NCI-H69 (cell line): ENCODE measurements around the gene PROC.
A peak's percentile ranks its signal among the peaks of the same experiment; 100 is the strongest.

Experiments
- DNase-seq: peaks from one replicate; lab custom pipeline; 2025; lab: John Stamatoyannopoulos, UW

Gene PROC

DNA sequence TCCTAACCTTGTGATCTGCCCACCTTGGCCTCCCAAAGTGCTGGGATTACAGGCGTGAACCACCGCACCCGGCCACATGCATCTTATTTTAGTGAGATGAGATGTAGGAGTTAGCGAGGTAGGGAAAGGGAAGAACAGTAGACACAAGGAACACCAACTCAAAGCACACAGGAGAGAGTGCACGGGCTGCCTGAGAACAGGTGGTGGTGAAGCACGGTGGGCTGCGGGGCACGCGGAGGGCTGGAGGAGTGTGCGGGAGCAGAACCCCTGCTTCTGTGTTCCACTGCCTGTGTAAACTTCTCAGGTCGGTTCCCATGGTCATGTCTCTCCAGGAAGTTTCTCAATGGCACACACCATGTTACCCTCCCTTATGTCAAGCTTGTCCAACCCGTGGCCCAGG is 38.7 kb downstream of the PROC start:
- DNase-seq: no peak

- DNase-seq: no peak
These were observed 44.2 kb downstream of the PROC start for GRCh38 chr2:127462461-127462860.

GRCh38 chr2:127463155-127463991 is 45.1 kb downstream of the PROC start:
- DNase-seq: no peak

DNA sequence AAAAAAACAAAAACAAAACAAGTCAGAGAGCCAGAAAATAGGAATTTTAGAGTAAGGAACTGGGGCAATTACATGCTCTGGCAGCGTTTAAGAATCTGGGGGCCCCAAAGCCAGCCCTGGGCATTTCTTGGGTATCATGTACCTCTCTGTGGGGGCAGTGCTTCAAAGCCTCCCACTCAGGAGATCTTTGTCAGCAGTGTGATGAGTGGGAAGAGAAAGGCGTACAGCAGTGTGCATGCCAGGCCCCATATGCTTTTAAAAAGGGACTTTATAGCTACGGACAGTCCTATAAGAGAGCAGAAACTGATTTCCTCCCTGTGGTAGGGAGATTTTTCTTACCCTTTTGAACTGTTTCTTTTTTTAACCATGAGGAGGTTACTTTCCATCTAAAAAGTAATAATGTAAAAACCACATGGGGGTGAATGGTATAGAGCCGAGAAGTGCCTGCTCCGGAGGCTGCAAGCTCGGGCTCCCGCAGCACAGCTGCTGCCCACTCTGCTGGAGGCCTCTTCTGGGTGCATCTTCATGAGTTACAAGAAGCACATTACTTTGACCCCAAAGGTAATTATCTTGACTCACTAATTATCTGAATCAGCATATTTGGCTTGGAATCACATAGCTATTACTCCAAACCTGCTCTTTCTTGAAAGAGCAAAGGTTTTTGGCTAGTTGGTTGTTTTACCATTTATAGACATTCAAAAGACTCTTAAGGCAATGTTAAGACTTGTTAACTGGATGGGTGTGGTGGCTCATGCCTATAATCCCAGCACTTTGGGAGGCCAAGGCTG is 46.4 kb downstream of the PROC start:
- peak; percentile 9 for DNase-seq

- DNase-seq: no peak
These were observed 47.0 kb downstream of the PROC start for GRCh38 chr2:127465258-127465657.

DNA sequence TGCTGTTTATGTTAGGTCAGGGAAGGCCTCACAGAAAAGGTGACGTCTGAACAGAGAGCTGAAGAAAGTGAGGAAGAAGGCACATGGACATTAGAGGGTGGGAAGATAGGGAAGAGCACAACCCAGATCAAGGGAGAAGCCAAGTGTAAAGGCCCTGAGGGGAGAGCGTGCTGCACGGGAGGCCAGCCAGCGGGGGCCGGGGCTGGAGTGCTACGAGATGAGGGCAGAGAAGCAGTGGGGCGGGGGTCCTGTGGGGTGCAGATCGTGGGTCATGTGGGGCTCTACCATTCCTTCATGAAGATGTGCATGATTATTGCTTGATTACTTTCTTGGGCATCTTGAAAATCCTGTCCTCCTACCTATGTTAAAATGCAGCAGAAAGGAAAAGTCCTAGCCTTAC is 50.8 kb downstream of the PROC start:
- DNase-seq: no peak

GRCh38 chr2:127469974-127470373 is 51.7 kb downstream of the PROC start:
- DNase-seq: no peak

GRCh38 chr2:127471286-127471988 is 53.2 kb downstream of the PROC start:
- DNase-seq: no peak

- DNase-seq: no peak
These were observed 54.0 kb downstream of the PROC start for GRCh38 chr2:127472268-127472667.

DNA sequence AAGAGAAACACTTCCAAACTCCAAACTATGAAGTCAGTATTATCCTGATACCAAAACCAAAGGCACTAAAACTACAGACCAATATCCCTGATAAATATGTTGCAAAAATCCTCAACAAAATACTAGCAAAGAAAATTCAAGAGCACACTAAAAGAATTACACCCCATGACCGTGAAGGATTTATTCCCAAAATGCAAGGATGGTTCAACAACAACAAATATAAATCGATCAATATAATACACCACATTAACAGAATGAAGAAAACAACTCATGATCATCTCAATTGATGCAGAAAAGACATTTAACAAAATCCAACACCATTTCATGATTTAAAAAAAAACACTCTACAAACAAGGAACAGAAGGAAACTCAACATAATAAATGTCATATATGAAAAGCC is 57.6 kb downstream of the PROC start:
- DNase-seq: no peak
